Measurements from ENCODE around the gene TNFAIP1. TPM values are rescaled to one million over a fixed set of nuclear protein-coding genes. Genes with fewer than 3 reads are reported as not detected.
A peak's percentile ranks its signal among the peaks of the same experiment; 100 is the strongest.

TNFAIP1 gene
- total RNA-seq, 1 donor, result 23.7 TPM

GRCh38 chr17:28357061-28357900, 21.7 kb downstream of the TNFAIP1 start, which contains the start of gene POLDIP2:
TSS of gene POLDIP2 (minus strand) at chr17:28357527. CDS start at chr17:28357448, 79 bp downstream.
- peak; percentile 92 for DNase-seq (ENCODE audit: low read depth)
- peak within 1 kb of the TSS; percentile 96 for H3K4me3 ChIP-seq (ENCODE audit: low read depth, low read length)
- TF ChIP-seq, protein P1, sequence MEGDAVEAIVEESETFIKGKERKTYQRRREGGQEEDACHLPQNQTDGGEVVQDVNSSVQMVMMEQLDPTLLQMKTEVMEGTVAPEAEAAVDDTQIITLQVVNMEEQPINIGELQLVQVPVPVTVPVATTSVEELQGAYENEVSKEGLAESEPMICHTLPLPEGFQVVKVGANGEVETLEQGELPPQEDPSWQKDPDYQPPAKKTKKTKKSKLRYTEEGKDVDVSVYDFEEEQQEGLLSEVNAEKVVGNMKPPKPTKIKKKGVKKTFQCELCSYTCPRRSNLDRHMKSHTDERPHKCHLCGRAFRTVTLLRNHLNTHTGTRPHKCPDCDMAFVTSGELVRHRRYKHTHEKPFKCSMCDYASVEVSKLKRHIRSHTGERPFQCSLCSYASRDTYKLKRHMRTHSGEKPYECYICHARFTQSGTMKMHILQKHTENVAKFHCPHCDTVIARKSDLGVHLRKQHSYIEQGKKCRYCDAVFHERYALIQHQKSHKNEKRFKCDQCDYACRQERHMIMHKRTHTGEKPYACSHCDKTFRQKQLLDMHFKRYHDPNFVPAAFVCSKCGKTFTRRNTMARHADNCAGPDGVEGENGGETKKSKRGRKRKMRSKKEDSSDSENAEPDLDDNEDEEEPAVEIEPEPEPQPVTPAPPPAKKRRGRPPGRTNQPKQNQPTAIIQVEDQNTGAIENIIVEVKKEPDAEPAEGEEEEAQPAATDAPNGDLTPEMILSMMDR (IDR thresholded peaks at IDR 0.05; ENCODE audit: insufficient read depth, low read length), result no peak

GRCh38 chr17:28357901-28358197, 22.3 kb downstream of the TNFAIP1 start:
- H3K4me3 ChIP-seq (ENCODE audit: low read depth, low read length), result peak overlapping the region; percentile 96
- no peak for DNase-seq (ENCODE audit: low read depth)
- TF ChIP-seq, protein P1 (IDR thresholded peaks at IDR 0.05; ENCODE audit: insufficient read depth, low read length), result no peak

DNA sequence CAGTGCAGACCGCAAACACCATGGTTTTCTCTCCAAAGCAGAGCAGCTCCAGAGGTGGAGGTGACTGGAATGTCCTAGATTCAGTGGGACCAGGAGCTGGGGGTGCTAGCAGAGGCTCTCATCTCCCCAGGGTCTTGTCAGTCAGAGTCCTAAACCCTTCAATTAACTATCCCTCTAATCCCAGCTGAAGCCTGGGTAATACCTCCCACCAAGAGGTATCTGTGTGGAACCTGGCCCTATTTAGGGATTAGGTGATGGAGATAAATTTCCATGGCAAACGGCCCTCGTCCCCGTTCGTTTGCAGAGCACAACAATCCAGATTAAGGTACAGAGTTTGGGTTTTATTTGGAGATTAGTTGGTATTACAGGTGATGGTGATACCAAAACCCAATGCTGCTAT, 27.6 kb downstream of the TNFAIP1 start:
- no peak for DNase-seq (ENCODE audit: low read depth)
- TF ChIP-seq, protein P1 (IDR thresholded peaks at IDR 0.05; ENCODE audit: insufficient read depth, low read length), result no peak
- H3K4me3 ChIP-seq (ENCODE audit: low read depth, low read length), result no peak overlapping the region

DNA sequence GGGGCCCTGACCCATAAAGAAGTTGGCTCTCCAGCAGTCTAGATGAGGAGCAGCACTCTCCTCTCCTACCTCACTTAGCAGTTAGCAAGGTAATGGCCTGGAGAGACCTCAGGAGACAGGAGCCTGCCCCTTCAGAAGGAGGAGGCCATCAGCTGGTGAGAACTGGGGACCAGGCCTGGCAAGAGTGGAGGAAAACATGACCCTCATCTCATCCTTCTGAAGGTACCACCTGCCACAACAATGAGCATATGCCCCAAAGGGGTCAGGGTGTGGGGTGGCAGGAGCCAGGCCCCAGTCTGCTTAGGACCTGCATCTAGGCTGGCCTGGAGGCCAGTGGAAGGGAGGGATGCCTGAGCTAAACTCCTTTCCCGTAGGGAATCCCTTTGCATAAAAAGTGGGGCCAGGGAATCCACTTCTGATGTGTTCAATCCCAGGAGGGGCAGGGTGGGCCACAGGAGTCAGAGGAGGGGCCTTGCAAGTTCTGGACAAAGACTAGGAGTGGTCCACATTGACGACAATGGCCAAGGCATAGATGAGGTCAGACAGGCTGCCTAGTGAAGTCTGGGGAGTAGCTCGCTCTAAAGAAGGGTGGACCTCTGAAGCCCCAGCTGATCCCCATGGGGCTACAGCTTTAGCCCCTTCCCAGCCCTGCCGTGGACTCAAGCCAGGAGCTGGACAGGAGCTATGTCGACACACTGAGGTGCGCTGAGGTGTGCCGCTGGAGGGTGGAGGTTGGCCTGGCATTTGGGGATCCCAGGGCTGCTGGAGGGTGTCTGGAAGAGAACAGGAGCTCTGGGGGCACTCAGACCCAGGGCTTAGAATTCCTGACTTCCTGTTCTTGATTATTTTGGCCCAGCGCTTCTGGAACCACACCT, 28.5 kb downstream of the TNFAIP1 start:
- TF ChIP-seq, protein P1 (IDR thresholded peaks at IDR 0.05; ENCODE audit: insufficient read depth, low read length), result no peak
- no peak overlapping the region for H3K4me3 ChIP-seq (ENCODE audit: low read depth, low read length)

DNA sequence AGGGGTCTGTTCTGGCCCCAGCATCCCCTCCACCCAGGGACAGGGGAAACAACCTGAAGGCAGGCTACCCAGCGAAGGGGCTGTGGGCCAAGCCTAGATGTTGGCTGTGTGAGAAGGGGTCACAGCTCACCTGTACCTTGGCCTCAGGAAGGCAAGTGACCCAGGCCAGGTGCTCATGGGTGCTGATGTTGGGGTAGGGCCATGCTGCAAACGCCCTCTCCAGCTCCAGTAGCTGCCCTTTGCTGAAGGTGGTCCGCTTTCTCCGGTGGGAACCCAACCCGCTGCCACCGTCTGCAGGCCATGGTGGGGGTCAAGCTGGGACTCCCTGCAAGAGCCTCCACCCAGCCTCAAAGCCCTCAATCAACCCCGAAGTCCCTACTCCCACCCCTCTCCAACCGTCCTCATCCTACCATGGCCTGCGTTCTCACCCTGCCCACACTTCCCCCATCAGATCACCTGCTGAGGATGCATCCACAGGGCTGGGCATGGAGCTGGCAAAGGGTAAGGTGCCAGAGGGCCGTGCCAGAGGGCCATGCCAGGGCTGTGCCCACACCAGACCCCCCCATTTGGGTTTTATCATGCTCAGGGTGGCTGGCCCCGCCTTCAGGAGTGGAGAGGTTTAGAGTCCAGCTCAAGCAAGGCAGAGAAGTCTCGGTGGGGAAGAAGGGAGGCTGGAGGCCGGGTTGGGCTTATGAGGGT, 29.3 kb downstream of the TNFAIP1 start, which contains the start of gene SEBOX:
Gene SEBOX, minus strand, starts transcription at position 535 of the 699 bp plus-strand sequence. Its CDS starts 48 bp downstream, at position 487.
- DNase-seq (ENCODE audit: low read depth), result no peak
- TF ChIP-seq, protein P1 (IDR thresholded peaks at IDR 0.05; ENCODE audit: insufficient read depth, low read length), result no peak

More for the DNA sequence above, 28.5 kb downstream of the TNFAIP1 start:
- DNase-seq (ENCODE audit: low read depth), result no peak

GRCh38 chr17:28365487-28365886, 29.9 kb downstream of the TNFAIP1 start:
- TF ChIP-seq, protein P1 (IDR thresholded peaks at IDR 0.05; ENCODE audit: insufficient read depth, low read length), result no peak
- H3K4me3 ChIP-seq (ENCODE audit: low read depth, low read length), result no peak overlapping the region
- DNase-seq (ENCODE audit: low read depth), result no peak

More for the DNA sequence above, 29.3 kb downstream of the TNFAIP1 start, which contains the start of gene SEBOX:
- H3K4me3 ChIP-seq (ENCODE audit: low read depth, low read length), result no peak within 1 kb of the TSS

Data from fibroblast of the aortic adventitia (primary cell).